HepG2 (cell line): ENCODE measurements around the gene NENF. TPM values are rescaled to one million over a fixed set of nuclear protein-coding genes. Genes with fewer than 3 reads are reported as not detected.

Experiments used
- ATAC-seq: fragments of 200-7000 bp; cut with Tn5 transposase; 3 replicates; pipeline ENCODE4 v1.9.1; 2020; ENCODE audit warnings: mild to moderate bottlenecking, moderate library complexity
- BruUV-seq: library from RNA; stranded (reverse); fragments of 400-500 nt; replicated peaks from 2 replicates; lab custom pipeline; 2021; lab: Mats Ljungman, UMichigan
- CTCF ChIA-PET: fragments of 300-600 bp; formaldehyde crosslinking; extraction: SDS; loops from one replicate; lab custom pipeline; 2021; ENCODE audit warnings: low total read pairs, inconsistent platforms, low intra/inter-chr PET ratio; lab: Yijun Ruan, JAX
- POLR2A ChIA-PET: fragments of 350-600 bp; sonication (Branson Sonifier 250); formaldehyde crosslinking; loops from one replicate; lab custom pipeline; 2020; ENCODE audit warnings: antibody characterized with exemption, inconsistent platforms; lab: Yijun Ruan, JAX
- DNase-seq: peaks from one replicate; pipeline ENCODE4 v3.0.0-alpha.2; 2015; ENCODE audit warnings: low spot score
- FAIRE-seq: peaks from 3 replicates; lab custom pipeline; 2011; peaks lifted over from hg19 to GRCh38; lab: Jason Lieb, UNC
- H2AFZ ChIP-seq: one replicate; pipeline ENCODE4 v1.6.1; 2011; ENCODE audit warnings: low read length, inconsistent platforms
- H3K27ac ChIP-seq: fragments of 300-600 bp; 3 replicates; pipeline ENCODE4 v1.8.0; 2011; ENCODE audit warnings: mixed run types, mild to moderate bottlenecking, mixed read lengths, low read length, inconsistent platforms; ENCODE audit not compliant: insufficient read depth; ENCODE audit errors: extremely low read length
- H3K27me3 ChIP-seq, 2 experiments: fragments of 200-600 bp in 1 of 2; 2 replicates in 1 of 2; 3 replicates in 1 of 2; pipeline versions ENCODE4 v1.6.0 to v1.8.0; 2011; ENCODE audit warnings: low read length in 2 of 2, mild to moderate bottlenecking in 2 of 2, moderate library complexity in 2 of 2, inconsistent platforms in 1 of 2; ENCODE audit not compliant: insufficient read depth in 2 of 2, control insufficient read depth in 1 of 2
- H3K36me3 ChIP-seq, 2 experiments: fragments of 200-600 bp in 1 of 2; replicated peaks in 1 of 2; 2 replicates in 1 of 2; 3 replicates in 1 of 2; pipeline versions ENCODE4 v1.5.1 to v1.8.0; 2011; ENCODE audit warnings: low read length in 2 of 2, inconsistent platforms in 1 of 2; ENCODE audit not compliant: insufficient read depth in 2 of 2, control insufficient read depth in 1 of 2
- H3K4me1 ChIP-seq: 2 replicates; pipeline ENCODE4 v1.5.1; 2012; ENCODE audit warnings: low read length, inconsistent platforms; ENCODE audit not compliant: insufficient read depth
- H3K4me2 ChIP-seq: 2 replicates; pipeline ENCODE4 v1.6.0; 2011; ENCODE audit warnings: low read depth, low read length, inconsistent platforms
- H3K4me3 ChIP-seq, 3 experiments: fragments of 200-600 bp in 1 of 3; sonication (generic), shearing (Covaris generic) in 1 of 3; replicated peaks in 1 of 3; 2 replicates each; pipeline ENCODE4 v1.5.1; 2011 to 2016; ENCODE audit warnings: low read length in 3 of 3, inconsistent platforms in 2 of 3, low read depth in 2 of 3, mild to moderate bottlenecking in 2 of 3, control low read depth in 1 of 3, mixed read lengths in 1 of 3; ENCODE audit not compliant: insufficient read depth in 1 of 3
- H3K79me2 ChIP-seq: one replicate; pipeline ENCODE4 v1.6.1; 2011; ENCODE audit warnings: low read length, inconsistent platforms; ENCODE audit not compliant: insufficient read depth
- H3K9ac ChIP-seq: 2 replicates; pipeline ENCODE4 v1.6.0; 2011; ENCODE audit warnings: mild to moderate bottlenecking, low read depth, low read length, inconsistent platforms; ENCODE audit not compliant: insufficient read depth
- H3K9me3 ChIP-seq: 2 replicates; pipeline ENCODE4 v1.5.1; 2012; ENCODE audit warnings: mild to moderate bottlenecking, low read length
- H4K20me1 ChIP-seq: 2 replicates; pipeline ENCODE4 v1.6.0; 2011; ENCODE audit warnings: inconsistent platforms, mild to moderate bottlenecking, low read length, moderate library complexity; ENCODE audit not compliant: insufficient read depth
- ATF5 ChIP-seq: sonication (generic); formaldehyde crosslinking; IDR thresholded peaks from 2 replicates; pipeline ENCODE4 v1.4.0; 2020; ENCODE audit warnings: mild to moderate bottlenecking, low read depth, missing genetic modification reagents
- CREB1 ChIP-seq, 2 experiments: fragments of 450-650 bp in 1 of 2; IDR thresholded peaks; 2 replicates each; pipeline ENCODE4 v1.6.1; 2016 to 2017; ENCODE audit warnings: control low read depth in 1 of 2, mild to moderate bottlenecking in 1 of 2, missing compliant biosample characterization in 1 of 2, missing genetic modification characterization in 1 of 2
- HOXA3 ChIP-seq: sonication (generic); formaldehyde crosslinking; IDR thresholded peaks from 2 replicates; pipeline ENCODE4 v1.5.0; 2020; ENCODE audit warnings: missing genetic modification reagents
- KLF13 ChIP-seq: sonication (generic); formaldehyde crosslinking; IDR thresholded peaks from 2 replicates; pipeline ENCODE4 v1.4.0; 2020; ENCODE audit warnings: mild to moderate bottlenecking, missing genetic modification reagents
- NR2C2 ChIP-seq: sonication (generic); formaldehyde crosslinking; IDR thresholded peaks from 2 replicates; pipeline ENCODE4 v1.4.0; 2020; ENCODE audit warnings: missing genetic modification reagents, mild to moderate bottlenecking, moderate library complexity, borderline replicate concordance
- PRDM15 ChIP-seq: sonication (generic); formaldehyde crosslinking; IDR thresholded peaks from 2 replicates; pipeline ENCODE4 v1.4.0; 2020; ENCODE audit warnings: missing genetic modification reagents
- RNF219 ChIP-seq: sonication (generic); formaldehyde crosslinking; IDR thresholded peaks from 2 replicates; pipeline ENCODE4 v1.5.0; 2020; ENCODE audit warnings: mild to moderate bottlenecking, missing genetic modification reagents
- SIX1 ChIP-seq: sonication (generic); formaldehyde crosslinking; IDR thresholded peaks from 2 replicates; pipeline ENCODE4 v1.4.0; 2020; ENCODE audit warnings: missing genetic modification reagents, borderline replicate concordance
- ZBTB21 ChIP-seq: sonication (generic); formaldehyde crosslinking; IDR thresholded peaks from 2 replicates; pipeline ENCODE4 v1.4.0; 2020; ENCODE audit warnings: missing genetic modification reagents
- ZFX ChIP-seq: sonication (generic); formaldehyde crosslinking; IDR thresholded peaks from 2 replicates; pipeline ENCODE4 v1.4.0; 2020; ENCODE audit warnings: mild to moderate bottlenecking, low read depth, missing genetic modification reagents, moderate library complexity
- ZFY ChIP-seq: sonication (generic); formaldehyde crosslinking; IDR thresholded peaks from 2 replicates; pipeline ENCODE4 v1.4.0; 2020; ENCODE audit warnings: missing genetic modification reagents
- ZNF256 ChIP-seq: sonication (generic); formaldehyde crosslinking; conservative IDR thresholded peaks from 2 replicates; pipeline ENCODE4 v1.4.0; 2020; ENCODE audit warnings: missing genetic modification reagents
- ZNF329 ChIP-seq: sonication (generic); formaldehyde crosslinking; IDR thresholded peaks from 2 replicates; pipeline ENCODE4 v1.9.0; 2021; ENCODE audit warnings: low read depth, mild to moderate bottlenecking, missing genetic modification reagents
- WGBS: methylation state at CpG from one replicate; pipeline ENCODE4 v1.1.6; 2017; ENCODE audit warnings: low lambda C conversion rate; 5-methylcytosine and 5-hydroxymethylcytosine counted together
- in situ Hi-C: cut with HindIII; loops from 2 replicates; pipeline ENCODE4 v1.10.0; 2017; ENCODE audit warnings: low pct_unique_long_range_greater_than_20kb; ENCODE audit not compliant: extremely low pct_ligation_motif_present
- intact Hi-C: fragments of 100-400 bp; cut with micrococcal nuclease; formaldehyde crosslinking; loops from one replicate; pipeline ENCODE4 v1.10.0; 2022; ENCODE audit not compliant: unreplicated experiment
- polyA plus RNA-seq, 8 experiments: library from polyadenylated mRNA; depleted of rRNA in 3 of 8; stranded (reverse) in 7 of 8; unstranded in 1 of 8; fragments of >200 nt; fragmentation: Illumina TruSeq in 4 of 8; extraction: Trizol in 4 of 8; gene quantifications; 2 replicates each; pipeline versions ENCODE4 v1.2.1 to v1.2.3, GENCODE V29; 2011 to 2016; ENCODE audit warnings: low read depth in 4 of 8, missing spikeins in 1 of 8, mixed read lengths in 1 of 8; ENCODE audit not compliant: insufficient read depth in 1 of 8
- total RNA-seq, 5 experiments: library from RNA; depleted of rRNA; stranded (reverse); fragments of >200 nt; fragmentation: Illumina TruSeq; extraction: Trizol; gene quantifications; 2 replicates each; pipeline ENCODE4 v1.2.3, GENCODE V29; 2016; ENCODE audit warnings: low read depth in 1 of 5
- TF ChIP-seq, protein P1 (sequence below): sonication (generic); formaldehyde crosslinking; IDR thresholded peaks from 2 replicates; pipeline ENCODE4 v1.4.0; 2020; ENCODE audit warnings: mild to moderate bottlenecking, low read depth, missing genetic modification reagents

Gene NENF
- total and polyA plus RNA-seq, 2 of the 13 experiments (the other 11 are each of a cell fraction or from before 2014, with no cell fraction given) = 31.7 to 40.4 TPM

GRCh38 chr1:212488436-212489283 is 55.9 kb downstream of the NENF start:
- Histone ChIP-seq H3K79me2 (no peaks in the 10 kb centered on the region), H3K4me2 (no peak overlapping the region), H3K27ac (no peak overlapping the region), H3K27me3 (peaks cover 4 to 12% of the 10 kb centered on the region in 2 experiments; a peak in 3 of 5 replicates), H4K20me1 (no peaks in the 10 kb centered on the region), H3K36me3 (no peaks in the 10 kb centered on the region), H3K4me3 (no peak overlapping the region), H3K4me1 (peaks cover 27% of the 10 kb centered on the region), H3K9me3 (no peaks in the 10 kb centered on the region), H2AFZ (no peak overlapping the region), H3K9ac (no peak overlapping the region)
- CTCF ChIA-PET = no interaction called here
- FAIRE-seq (no peak), DNase-seq (peak; percentile 12), ATAC-seq (no peak)
- in situ Hi-C loops = no loop called here
- WGBS = 0% methylated on average over 4 of the region's 4 CpGs
- POLR2A ChIA-PET = interaction anchor here (1.1 kb wide), 1 partner anchor 119 kb away, joined by 4 read pairs; the partner anchor contains the start of gene ATF3
- BruUV-seq = no TSS peak
- intact Hi-C loops = loop anchor here (10.0 kb wide), 1 partner anchor 76 kb away; no protein-coding TSS in a partner anchor
- no peak for TF ChIP-seq ZNF256 (CRISPR knock-in tag)
- no peak for TF ChIP-seq ATF5 (CRISPR knock-in tag)
- TF ChIP-seq KLF13 (CRISPR knock-in tag) = no peak
- 0 out of 2 replicates have a peak, but pooled peaks have one; percentile 45 for TF ChIP-seq ZBTB21 (CRISPR knock-in tag)
- no peak for TF ChIP-seq PRDM15 (CRISPR knock-in tag)
- TF ChIP-seq NR2C2 (CRISPR knock-in tag) = 0 out of 2 replicates have a peak, but pooled peaks have one; percentile 24
- TF ChIP-seq, protein P1, sequence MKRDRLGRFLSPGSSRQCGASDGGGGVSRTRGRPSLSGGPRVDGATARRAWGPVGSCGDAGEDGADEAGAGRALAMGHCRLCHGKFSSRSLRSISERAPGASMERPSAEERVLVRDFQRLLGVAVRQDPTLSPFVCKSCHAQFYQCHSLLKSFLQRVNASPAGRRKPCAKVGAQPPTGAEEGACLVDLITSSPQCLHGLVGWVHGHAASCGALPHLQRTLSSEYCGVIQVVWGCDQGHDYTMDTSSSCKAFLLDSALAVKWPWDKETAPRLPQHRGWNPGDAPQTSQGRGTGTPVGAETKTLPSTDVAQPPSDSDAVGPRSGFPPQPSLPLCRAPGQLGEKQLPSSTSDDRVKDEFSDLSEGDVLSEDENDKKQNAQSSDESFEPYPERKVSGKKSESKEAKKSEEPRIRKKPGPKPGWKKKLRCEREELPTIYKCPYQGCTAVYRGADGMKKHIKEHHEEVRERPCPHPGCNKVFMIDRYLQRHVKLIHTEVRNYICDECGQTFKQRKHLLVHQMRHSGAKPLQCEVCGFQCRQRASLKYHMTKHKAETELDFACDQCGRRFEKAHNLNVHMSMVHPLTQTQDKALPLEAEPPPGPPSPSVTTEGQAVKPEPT (CRISPR knock-in tag) = no peak
- TF ChIP-seq ZFY (CRISPR knock-in tag) = no peak
- TF ChIP-seq HOXA3 (CRISPR knock-in tag) = no peak
- TF ChIP-seq ZFX (CRISPR knock-in tag) = no peak
- TF ChIP-seq CREB1 (IDR thresholded peaks at IDR 0.05) = peak; percentile 51
- no peak for TF ChIP-seq CREB1 (CRISPR knock-in tag; IDR thresholded peaks at IDR 0.05)
- no peak for TF ChIP-seq ZNF329 (CRISPR knock-in tag)
- no peak for TF ChIP-seq SIX1 (CRISPR knock-in tag)
- no peak for TF ChIP-seq RNF219 (CRISPR knock-in tag)
